Activated naive CD4-positive, alpha-beta T cell treated with anti-CD3 and anti-CD28 coated beads, Interleukin-2, amount 50 U/mL, for 24 hours (primary cell): ENCODE measurements around the gene SLC6A19.

Experiments used
- H3K27ac Mint-ChIP-seq: one replicate; pipeline ENCODE4 v1.8.0; 2021; ENCODE audit warnings: mild to moderate bottlenecking, mixed read lengths
- H3K27me3 Mint-ChIP-seq: one replicate; pipeline ENCODE4 v1.8.0; 2021; ENCODE audit warnings: mixed read lengths
- H3K36me3 Mint-ChIP-seq: one replicate; pipeline ENCODE4 v1.8.0; 2021; ENCODE audit warnings: mixed read lengths
- H3K4me1 Mint-ChIP-seq: one replicate; pipeline ENCODE4 v1.8.0; 2021; ENCODE audit warnings: mixed read lengths
- H3K4me3 Mint-ChIP-seq: one replicate; pipeline ENCODE4 v1.8.0; 2021; ENCODE audit warnings: mild to moderate bottlenecking, mixed read lengths
- H3K9me3 Mint-ChIP-seq: one replicate; pipeline ENCODE4 v1.8.0; 2021; ENCODE audit warnings: mixed read lengths

The SLC6A19 gene

GRCh38 chr5:1216211-1216917 is 15.0 kb downstream of the SLC6A19 start:
- H3K36me3 Mint-ChIP-seq, result no peaks in the 10 kb centered on the region
- H3K4me3 Mint-ChIP-seq, result no peak overlapping the region
- H3K27ac Mint-ChIP-seq, result no peak overlapping the region
- H3K9me3 Mint-ChIP-seq, result no peaks in the 10 kb centered on the region
- H3K27me3 Mint-ChIP-seq, result no peaks in the 10 kb centered on the region
- H3K4me1 Mint-ChIP-seq, result peaks cover 3% of the 10 kb centered on the region

- Mint-ChIP-seq H3K4me1 (peaks cover 3% of the 10 kb centered on the region), H3K27ac (no peak overlapping the region), H3K4me3 (no peak overlapping the region), H3K36me3 (no peaks in the 10 kb centered on the region), H3K9me3 (no peaks in the 10 kb centered on the region), H3K27me3 (no peaks in the 10 kb centered on the region)
Measured at GRCh38 chr5:1216918-1217295, 15.5 kb downstream of the SLC6A19 start.

- no peak overlapping the region for H3K4me3 Mint-ChIP-seq
- H3K27me3 Mint-ChIP-seq, result no peaks in the 10 kb centered on the region
- no peaks in the 10 kb centered on the region for H3K36me3 Mint-ChIP-seq
- no peaks in the 10 kb centered on the region for H3K9me3 Mint-ChIP-seq
- no peak overlapping the region for H3K27ac Mint-ChIP-seq
- peaks cover 3% of the 10 kb centered on the region for H3K4me1 Mint-ChIP-seq
Measured at GRCh38 chr5:1217596-1218206, 16.3 kb downstream of the SLC6A19 start.

- no peaks in the 10 kb centered on the region for H3K9me3 Mint-ChIP-seq
- no peak overlapping the region for H3K27ac Mint-ChIP-seq
- no peaks in the 10 kb centered on the region for H3K27me3 Mint-ChIP-seq
- peaks cover 3% of the 10 kb centered on the region for H3K4me1 Mint-ChIP-seq
- no peaks in the 10 kb centered on the region for H3K36me3 Mint-ChIP-seq
- no peak overlapping the region for H3K4me3 Mint-ChIP-seq
Measured at GRCh38 chr5:1218351-1219080, 17.1 kb downstream of the SLC6A19 start.

- Mint-ChIP-seq H3K27me3 (no peaks in the 10 kb centered on the region), H3K4me3 (no peak overlapping the region), H3K4me1 (peaks cover 3% of the 10 kb centered on the region), H3K36me3 (no peaks in the 10 kb centered on the region), H3K27ac (no peak overlapping the region), H3K9me3 (no peaks in the 10 kb centered on the region)
Measured at GRCh38 chr5:1219098-1219767, 17.8 kb downstream of the SLC6A19 start.

GRCh38 chr5:1219768-1220100 is 18.3 kb downstream of the SLC6A19 start:
- H3K4me3 Mint-ChIP-seq, result no peak overlapping the region
- H3K36me3 Mint-ChIP-seq, result no peaks in the 10 kb centered on the region
- no peaks in the 10 kb centered on the region for H3K27me3 Mint-ChIP-seq
- H3K9me3 Mint-ChIP-seq, result no peaks in the 10 kb centered on the region
- peaks cover 3% of the 10 kb centered on the region for H3K4me1 Mint-ChIP-seq
- H3K27ac Mint-ChIP-seq, result no peak overlapping the region

GRCh38 chr5:1220351-1220750 is 19.0 kb downstream of the SLC6A19 start:
- H3K27me3 Mint-ChIP-seq, result no peaks in the 10 kb centered on the region
- H3K4me3 Mint-ChIP-seq, result no peak overlapping the region
- peaks cover 3% of the 10 kb centered on the region for H3K4me1 Mint-ChIP-seq
- no peaks in the 10 kb centered on the region for H3K9me3 Mint-ChIP-seq
- no peaks in the 10 kb centered on the region for H3K36me3 Mint-ChIP-seq
- no peak overlapping the region for H3K27ac Mint-ChIP-seq

- Mint-ChIP-seq H3K4me1 (peaks cover 3% of the 10 kb centered on the region), H3K27me3 (no peaks in the 10 kb centered on the region), H3K36me3 (no peaks in the 10 kb centered on the region), H3K27ac (no peak overlapping the region), H3K4me3 (no peak overlapping the region), H3K9me3 (no peaks in the 10 kb centered on the region)
Measured at GRCh38 chr5:1220831-1221230, 19.4 kb downstream of the SLC6A19 start.

GRCh38 chr5:1221721-1222120 is 20.3 kb downstream of the SLC6A19 start:
- Mint-ChIP-seq H3K27me3 (no peaks in the 10 kb centered on the region), H3K4me1 (peaks cover 3% of the 10 kb centered on the region), H3K27ac (no peak overlapping the region), H3K4me3 (no peak overlapping the region), H3K9me3 (no peaks in the 10 kb centered on the region), H3K36me3 (no peaks in the 10 kb centered on the region)

GRCh38 chr5:1222147-1222546 is 20.8 kb downstream of the SLC6A19 start:
- no peaks in the 10 kb centered on the region for H3K36me3 Mint-ChIP-seq
- no peak overlapping the region for H3K4me3 Mint-ChIP-seq
- H3K27ac Mint-ChIP-seq, result no peak overlapping the region
- H3K27me3 Mint-ChIP-seq, result no peaks in the 10 kb centered on the region
- no peaks in the 10 kb centered on the region for H3K9me3 Mint-ChIP-seq
- peaks cover 3% of the 10 kb centered on the region for H3K4me1 Mint-ChIP-seq

- no peak overlapping the region for H3K4me3 Mint-ChIP-seq
Measured at GRCh38 chr5:1222621-1223277, 21.4 kb downstream of the SLC6A19 start.

GRCh38 chr5:1223278-1223670 is 21.9 kb downstream of the SLC6A19 start:
- no peaks in the 10 kb centered on the region for H3K9me3 Mint-ChIP-seq
- H3K36me3 Mint-ChIP-seq, result no peaks in the 10 kb centered on the region
- H3K27ac Mint-ChIP-seq, result no peak overlapping the region
- no peaks in the 10 kb centered on the region for H3K4me1 Mint-ChIP-seq
- H3K27me3 Mint-ChIP-seq, result no peaks in the 10 kb centered on the region
- H3K4me3 Mint-ChIP-seq, result no peak overlapping the region

More at GRCh38 chr5:1222621-1223277, 21.4 kb downstream of the SLC6A19 start:
- Mint-ChIP-seq H3K9me3 (no peaks in the 10 kb centered on the region), H3K27ac (no peak overlapping the region), H3K27me3 (no peaks in the 10 kb centered on the region), H3K4me1 (peaks cover 3% of the 10 kb centered on the region), H3K36me3 (no peaks in the 10 kb centered on the region)

- no peak overlapping the region for H3K4me3 Mint-ChIP-seq
- H3K27me3 Mint-ChIP-seq, result no peaks in the 10 kb centered on the region
Measured at GRCh38 chr5:1224631-1225030, 23.2 kb downstream of the SLC6A19 start.

GRCh38 chr5:1225081-1225480 is 23.7 kb downstream of the SLC6A19 start, which contains the start of gene SLC6A18:
Gene SLC6A18 (plus strand): TSS chr5:1225381. CDS start chr5:1225478, 97 bp downstream.
- Mint-ChIP-seq H3K36me3 (no peaks in the 10 kb centered on the region), H3K4me3 (no peak within 1 kb of the TSS), H3K27me3 (no peaks in the 10 kb centered on the region), H3K4me1 (peaks cover 5% of the 10 kb centered on the region), H3K9me3 (no peaks in the 10 kb centered on the region), H3K27ac (no peak within 1 kb of the TSS)

More at GRCh38 chr5:1224631-1225030, 23.2 kb downstream of the SLC6A19 start:
- H3K4me1 Mint-ChIP-seq, result peaks cover 5% of the 10 kb centered on the region
- H3K27ac Mint-ChIP-seq, result no peak overlapping the region
- H3K36me3 Mint-ChIP-seq, result no peaks in the 10 kb centered on the region
- H3K9me3 Mint-ChIP-seq, result no peaks in the 10 kb centered on the region

- Mint-ChIP-seq H3K4me3 (no peak overlapping the region), H3K27me3 (no peaks in the 10 kb centered on the region), H3K9me3 (no peaks in the 10 kb centered on the region), H3K4me1 (peaks cover 5% of the 10 kb centered on the region), H3K36me3 (no peaks in the 10 kb centered on the region), H3K27ac (no peak overlapping the region)
Measured at GRCh38 chr5:1226231-1226630, 24.8 kb downstream of the SLC6A19 start.
